ENCODE results near the gene CHST9. TPM values are rescaled to one million over a fixed set of nuclear protein-coding genes. Genes with fewer than 3 reads are reported as not detected.

The CHST9 gene
- total and polyA plus RNA-seq, 10 of the 15 experiments (the other 5 are each of a cell fraction or from before 2014, with no cell fraction given): 0.34 TPM; not detected in 9

- TF ChIP-seq, protein P1, sequence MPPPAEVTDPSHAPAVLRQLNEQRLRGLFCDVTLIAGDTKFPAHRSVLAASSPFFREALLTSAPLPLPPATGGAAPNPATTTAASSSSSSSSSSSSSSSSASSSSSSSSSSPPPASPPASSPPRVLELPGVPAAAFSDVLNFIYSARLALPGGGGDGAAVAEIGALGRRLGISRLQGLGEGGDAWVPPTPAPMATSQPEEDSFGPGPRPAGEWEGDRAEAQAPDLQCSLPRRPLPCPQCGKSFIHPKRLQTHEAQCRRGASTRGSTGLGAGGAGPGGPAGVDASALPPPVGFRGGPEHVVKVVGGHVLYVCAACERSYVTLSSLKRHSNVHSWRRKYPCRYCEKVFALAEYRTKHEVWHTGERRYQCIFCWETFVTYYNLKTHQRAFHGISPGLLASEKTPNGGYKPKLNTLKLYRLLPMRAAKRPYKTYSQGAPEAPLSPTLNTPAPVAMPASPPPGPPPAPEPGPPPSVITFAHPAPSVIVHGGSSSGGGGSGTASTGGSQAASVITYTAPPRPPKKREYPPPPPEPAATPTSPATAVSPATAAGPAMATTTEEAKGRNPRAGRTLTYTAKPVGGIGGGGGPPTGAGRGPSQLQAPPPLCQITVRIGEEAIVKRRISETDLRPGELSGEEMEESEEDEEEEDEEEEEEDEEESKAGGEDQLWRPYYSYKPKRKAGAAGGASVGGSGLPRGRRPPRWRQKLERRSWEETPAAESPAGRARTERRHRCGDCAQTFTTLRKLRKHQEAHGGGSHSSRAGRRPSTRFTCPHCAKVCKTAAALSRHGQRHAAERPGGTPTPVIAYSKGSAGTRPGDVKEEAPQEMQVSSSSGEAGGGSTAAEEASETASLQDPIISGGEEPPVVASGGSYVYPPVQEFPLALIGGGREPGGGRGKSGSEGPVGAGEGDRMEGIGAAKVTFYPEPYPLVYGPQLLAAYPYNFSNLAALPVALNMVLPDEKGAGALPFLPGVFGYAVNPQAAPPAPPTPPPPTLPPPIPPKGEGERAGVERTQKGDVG (CRISPR knock-in tag; IDR thresholded peaks at IDR 0.05): no peak
- TF ChIP-seq NFXL1 (IDR thresholded peaks at IDR 0.05; ENCODE audit: borderline replicate concordance): no peak
- no peak for TF ChIP-seq TARDBP (IDR thresholded peaks at IDR 0.05; ENCODE audit: borderline replicate concordance)
- TF ChIP-seq CBFB (IDR thresholded peaks at IDR 0.05; ENCODE audit: low read depth): no peak
Measured at GRCh38 chr18:26931659-26932058, 253.4 kb downstream of the CHST9 start (continued).

- no peaks in the 10 kb centered on the region for H3K9me3 ChIP-seq (replicated peaks; ENCODE audit: control insufficient read depth, insufficient read depth, low read length)
- CTCF ChIA-PET: no interaction called here
- H3K4me2 ChIP-seq (ENCODE audit: control insufficient read depth, insufficient read depth): no peak overlapping the region
- H3K4me1 ChIP-seq (ENCODE audit: control insufficient read depth, insufficient read depth, low read length): no peaks in the 10 kb centered on the region
- no peaks in the 10 kb centered on the region for H3K27me3 ChIP-seq (replicated peaks in 1 of 2; ENCODE audit: control insufficient read depth in 2 of 2, insufficient read depth in 2 of 2, low read length in 1 of 2)
- in situ Hi-C loops (cut with MboI): no loop called here
- H2AFZ ChIP-seq (ENCODE audit: control insufficient read depth, low read depth, low read length): no peak overlapping the region
- no peak overlapping the region for H3K4me3 ChIP-seq
- DNase-seq (ENCODE audit: low read depth, low spot score) (no peak), ATAC-seq (no peak), FAIRE-seq (no peak)
- no peaks in the 10 kb centered on the region for H4K20me1 ChIP-seq (ENCODE audit: control insufficient read depth, insufficient read depth)
- no TSS peak for BruUV-seq (replicated peaks)
- RAD21 ChIA-PET (ENCODE audit: unreplicated experiment): interaction anchor here (0.8 kb wide), 1 partner anchor 414 kb away, joined by 3 read pairs; no protein-coding TSS in a partner anchor
- SMC1A ChIA-PET (ENCODE audit: uncharacterized antibody, unreplicated experiment): no interaction called here
- no peaks in the 10 kb centered on the region for H3K79me2 ChIP-seq (ENCODE audit: control insufficient read depth, insufficient read depth, low read length)
- H3K27ac ChIP-seq (ENCODE audit: control insufficient read depth, insufficient read depth): no peak overlapping the region
- H3K9ac ChIP-seq (ENCODE audit: control insufficient read depth, insufficient read depth, low read length): no peak overlapping the region
- POLR2A ChIA-PET: no interaction called here
- intact Hi-C loops (cut with micrococcal nuclease; ENCODE audit: unreplicated experiment): no loop called here
- TF ChIP-seq ETV6 (conservative IDR thresholded peaks at IDR 0.05 in 1 of 2, IDR thresholded peaks at IDR 0.05 in 1 of 2; ENCODE audit: borderline replicate concordance in 1 of 2, low read depth in 1 of 2): no peak
- TF ChIP-seq HDGF (IDR thresholded peaks at IDR 0.05): no peak
- TF ChIP-seq CHD4 (IDR thresholded peaks at IDR 0.05): no peak
- TF ChIP-seq KDM1A (IDR thresholded peaks at IDR 0.05; ENCODE audit: borderline replicate concordance): no peak
- no peak for TF ChIP-seq POLR2AphosphoS2 (IDR thresholded peaks at IDR 0.05; ENCODE audit: low read depth, low read length)
- TF ChIP-seq LARP7 (IDR thresholded peaks at IDR 0.05): no peak
- TF ChIP-seq E2F8 (IDR thresholded peaks at IDR 0.05; ENCODE audit: low read depth, partially characterized antibody): no peak
- 0% methylated on average over 1 of the region's 1 CpG for whole genome bisulfite sequencing (ENCODE audit: insufficient coverage, insufficient replicate concordance, low lambda C conversion rate, missing lambda C conversion rate)
- no peaks in the 10 kb centered on the region for H3K36me3 ChIP-seq (ENCODE audit: control insufficient read depth in 2 of 2, insufficient read depth in 2 of 2, low read length in 1 of 2)
Measured at GRCh38 chr18:26930630-26931029, 254.5 kb downstream of the CHST9 start.

Data from GM12878 (cell line).